AG09319 (cell line): Measurements from ENCODE around the gene RAB3A.

ENCODE experiments used
- DNase-seq: peaks from one replicate; pipeline ENCODE4 v3.0.0-alpha.2; 2010; ENCODE audit warnings: low read depth; ENCODE audit errors: extremely low read depth
- CTCF ChIP-seq: IDR thresholded peaks from 2 replicates; pipeline ENCODE4 v1.5.1; 2011; ENCODE audit warnings: low read depth, mild to moderate bottlenecking, inconsistent platforms, low read length, moderate library complexity

The RAB3A gene

GRCh38 chr19:18185538-18185937 lies 18.3 kb downstream of the RAB3A start:
- TF ChIP-seq CTCF = no peak
- no peak for DNase-seq

DNA sequence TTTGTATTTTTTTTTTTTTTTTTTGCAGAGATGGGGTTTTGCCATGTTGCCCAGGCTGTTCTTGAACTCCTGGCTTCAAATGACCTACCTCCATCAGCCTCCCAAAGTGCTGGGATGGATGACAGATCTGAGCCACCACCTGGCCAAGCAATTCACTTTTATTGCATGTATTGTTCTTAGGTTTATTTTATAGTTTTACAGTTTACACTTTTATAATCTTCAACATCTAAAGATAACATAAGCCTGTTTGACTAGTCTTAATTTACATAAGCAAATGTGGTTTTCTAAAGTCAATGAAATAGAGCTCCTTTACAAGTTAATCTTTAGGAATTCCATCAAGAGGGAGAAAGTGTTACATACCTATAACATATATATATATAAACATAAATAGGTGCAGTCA lies 20.3 kb downstream of the RAB3A start:
- no peak for DNase-seq
- TF ChIP-seq CTCF = no peak

DNA sequence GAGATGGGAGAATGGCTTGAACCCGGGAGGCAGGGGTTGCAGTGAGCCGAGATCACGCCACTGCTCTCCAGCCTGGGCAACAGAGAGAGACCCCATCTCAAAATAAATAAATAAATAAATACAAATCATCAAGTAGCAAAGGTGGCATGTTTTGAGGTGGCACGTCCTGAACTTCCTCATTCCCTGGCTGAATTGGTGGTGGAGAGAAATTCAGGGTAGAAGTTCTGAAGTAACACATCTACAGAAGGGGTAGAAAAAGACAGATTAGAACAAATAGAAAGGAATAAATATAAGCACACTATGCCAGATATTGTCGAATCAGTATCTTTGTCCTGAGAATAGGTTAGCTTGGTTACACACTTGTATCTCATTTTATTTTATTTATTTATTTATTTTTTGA lies 23.9 kb downstream of the RAB3A start:
- no peak for TF ChIP-seq CTCF
- DNase-seq = no peak

DNA sequence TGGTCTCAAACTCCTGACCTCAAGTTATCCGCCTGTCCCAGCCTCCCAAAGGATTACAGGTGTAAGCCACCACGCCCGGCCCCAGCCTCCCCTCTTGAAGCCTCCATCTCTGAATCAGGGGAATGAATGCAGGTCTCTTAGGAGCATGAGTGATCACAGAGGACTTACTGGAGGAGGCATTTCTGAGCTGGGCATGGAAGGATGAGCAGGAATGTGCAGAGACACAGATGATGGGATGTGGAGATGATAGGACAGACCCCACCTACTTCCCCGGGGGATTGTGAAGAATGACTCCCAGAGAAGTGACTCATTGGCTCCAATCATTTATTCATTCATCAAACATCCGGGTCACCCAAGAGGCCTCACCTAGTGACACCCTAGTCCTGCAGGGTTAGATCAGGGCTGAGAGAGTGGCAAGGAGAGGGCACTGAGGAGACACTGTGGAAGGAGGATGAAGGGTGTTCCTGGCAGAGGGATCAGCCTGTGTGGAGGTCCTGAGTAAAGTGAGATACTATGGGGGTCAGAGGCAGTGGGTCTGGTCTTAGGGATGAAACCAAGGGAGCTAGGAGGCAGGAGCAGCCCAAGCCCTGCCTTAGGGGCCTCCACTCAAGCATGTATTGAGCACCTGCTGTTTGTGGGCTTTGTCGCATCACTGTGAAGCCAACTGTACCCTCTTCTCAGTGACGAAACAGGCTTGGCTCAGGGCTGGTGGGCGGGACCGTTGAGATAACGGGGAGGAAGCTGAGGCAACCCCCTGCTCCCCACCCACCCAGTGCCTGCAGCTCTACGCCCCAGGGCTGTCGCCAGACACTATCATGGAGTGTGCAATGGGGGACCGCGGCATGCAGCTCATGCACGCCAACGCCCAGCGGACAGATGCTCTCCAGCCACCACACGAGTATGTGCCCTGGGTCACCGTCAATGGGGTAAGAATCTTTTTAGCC lies 27.2 kb downstream of the RAB3A start:
- TF ChIP-seq CTCF = no peak
- no peak for DNase-seq

DNA sequence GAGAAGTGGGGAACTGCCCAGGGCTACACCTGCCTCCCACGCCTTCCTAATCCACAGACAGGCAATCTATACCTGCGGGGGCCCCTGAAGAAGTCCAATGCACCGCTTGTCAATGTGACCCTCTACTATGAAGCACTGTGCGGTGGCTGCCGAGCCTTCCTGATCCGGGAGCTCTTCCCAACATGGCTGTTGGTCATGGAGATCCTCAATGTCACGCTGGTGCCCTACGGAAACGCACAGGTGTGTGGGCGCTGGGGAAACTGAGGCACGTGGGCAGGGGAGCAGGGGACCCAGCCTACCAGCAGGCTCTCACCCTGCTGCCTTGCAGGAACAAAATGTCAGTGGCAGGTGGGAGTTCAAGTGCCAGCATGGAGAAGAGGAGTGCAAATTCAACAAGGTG lies 28.9 kb downstream of the RAB3A start:
- TF ChIP-seq CTCF = no peak
- no peak for DNase-seq

DNA sequence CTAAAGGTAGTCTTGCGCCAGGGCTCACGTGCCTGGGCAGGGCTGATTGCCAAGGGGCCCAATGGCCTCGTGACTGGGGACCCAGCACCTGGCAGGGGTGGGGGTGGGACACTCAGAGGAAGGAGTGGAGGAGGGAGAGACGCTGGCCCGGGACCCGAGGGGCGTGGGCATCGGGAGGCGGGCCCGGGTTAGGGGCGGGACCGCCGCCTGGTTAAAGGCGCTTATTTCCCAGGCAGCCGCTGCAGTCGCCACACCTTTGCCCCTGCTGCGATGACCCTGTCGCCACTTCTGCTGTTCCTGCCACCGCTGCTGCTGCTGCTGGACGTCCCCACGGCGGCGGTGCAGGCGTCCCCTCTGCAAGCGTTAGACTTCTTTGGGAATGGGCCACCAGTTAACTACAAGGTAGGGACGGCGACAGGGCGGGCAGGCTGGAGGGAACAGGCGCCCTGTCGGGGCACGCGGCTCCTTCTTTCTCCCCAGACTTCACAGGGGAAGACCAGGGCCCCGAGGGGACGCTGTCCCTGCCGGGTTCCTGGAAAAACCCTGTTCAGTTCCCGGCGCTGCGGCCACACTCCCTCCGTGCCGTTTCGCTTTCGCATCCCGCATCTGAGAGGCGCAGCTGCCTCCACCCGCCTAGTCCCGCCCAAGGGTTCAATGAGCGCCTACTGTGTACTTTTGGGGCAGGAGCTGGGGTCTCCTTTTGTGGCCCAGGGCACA lies 30.1 kb downstream of the RAB3A start, which contains the start of gene IFI30:
Gene IFI30, plus strand, starts transcription at position 242 of the 717 bp plus-strand sequence. Its CDS starts 29 bp downstream, at position 271.
- no peak for DNase-seq
- no peak; the same call in 1 of the 2 replicates for TF ChIP-seq CTCF

- no peak for TF ChIP-seq CTCF
Measured at GRCh38 chr19:18173054-18173571, 30.7 kb downstream of the RAB3A start.

More at GRCh38 chr19:18173054-18173571, 30.7 kb downstream of the RAB3A start:
- DNase-seq = no peak
